ENCODE results near the gene COG5.
"Not testable (repeated sequence)": the region's sequence is repeated elsewhere in the genome, so short reads cannot be mapped to it uniquely, and the experiment has no call there.

The COG5 gene

DNA sequence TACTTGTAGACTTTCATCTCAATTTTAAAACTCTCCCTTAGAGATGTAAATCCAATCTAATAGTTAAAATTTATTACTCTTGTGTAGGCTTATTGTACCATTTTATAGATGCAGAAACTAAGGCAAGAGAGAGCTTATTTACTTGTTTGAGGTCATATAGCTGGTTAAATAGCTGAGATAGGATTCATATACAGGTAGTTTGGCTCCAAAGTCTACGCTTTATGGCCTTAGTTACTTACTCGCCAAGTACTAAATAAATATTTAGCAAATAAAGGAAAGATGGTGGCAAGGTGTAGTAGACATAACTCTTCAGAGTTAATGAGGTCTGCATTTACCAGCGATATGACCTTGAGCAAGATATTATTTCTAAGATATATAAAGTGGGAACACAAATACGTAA, 308.1 kb downstream of the COG5 start:
- DNase-seq, result no peak

DNA sequence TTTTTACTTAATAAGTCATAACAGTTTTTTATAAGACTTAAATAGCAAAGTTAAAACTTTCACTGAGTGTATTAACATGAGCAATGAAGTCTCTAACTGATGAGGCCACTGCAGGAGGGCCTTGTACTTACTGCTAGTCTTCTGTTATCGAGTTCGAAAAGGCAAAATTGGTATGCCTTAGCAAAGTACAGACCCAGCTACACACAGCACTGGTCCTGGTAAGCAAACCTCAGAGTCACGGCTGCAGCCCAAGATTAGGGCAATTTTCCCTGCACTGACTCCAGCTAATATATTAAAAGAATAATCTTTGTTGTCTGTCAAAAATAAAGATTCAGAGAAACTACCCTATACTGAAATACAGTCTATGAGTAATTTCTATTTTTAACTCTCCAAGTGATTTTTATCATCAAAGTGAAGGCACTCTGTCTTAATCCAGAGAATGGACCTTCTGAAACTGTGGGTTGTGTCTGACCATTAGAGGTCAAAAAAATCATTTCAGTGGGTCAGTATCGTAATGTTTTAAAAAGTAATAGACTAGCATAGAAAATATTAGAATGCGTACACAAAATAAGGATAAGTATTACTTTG, 309.2 kb downstream of the COG5 start:
- no peak for DNase-seq

DNA sequence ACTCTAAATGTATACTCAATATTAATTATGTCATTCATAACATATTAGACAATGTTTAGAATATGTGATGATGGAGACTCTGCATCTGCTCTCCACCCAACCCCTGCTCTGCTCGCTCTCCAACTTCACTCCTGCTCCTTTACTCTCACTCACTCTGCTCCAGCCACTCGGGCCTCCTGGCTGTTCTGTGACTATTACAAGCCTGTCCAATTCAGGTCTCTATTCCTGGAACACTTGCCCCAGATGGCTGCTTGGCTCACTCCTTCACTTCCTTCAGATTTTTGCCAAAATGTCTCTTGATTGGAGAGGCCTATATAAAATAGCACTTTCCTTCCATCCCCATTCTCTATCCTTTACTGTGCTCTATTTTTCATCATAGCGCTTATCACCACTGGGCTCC, 310.1 kb downstream of the COG5 start:
- DNase-seq, result no peak

DNA sequence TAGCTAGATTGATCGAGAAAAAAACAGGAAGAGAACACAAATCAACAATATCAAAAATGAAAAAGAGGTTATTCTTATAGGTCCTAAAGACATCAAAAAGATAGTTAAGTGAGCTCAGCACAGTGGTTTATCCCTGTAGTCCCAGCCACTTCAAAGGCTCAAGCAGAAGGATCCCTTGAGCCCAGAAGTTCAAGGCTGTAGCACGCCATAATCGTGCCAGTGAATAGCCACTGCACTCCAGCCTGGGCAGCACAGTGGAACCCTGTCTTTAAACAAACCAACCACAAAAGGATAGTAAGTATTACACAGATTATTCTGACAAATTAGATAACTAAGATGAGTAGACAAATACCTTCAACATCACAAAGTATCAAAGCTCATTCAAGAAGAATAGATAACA, 311.8 kb downstream of the COG5 start:
- DNase-seq, result no peak

DNA sequence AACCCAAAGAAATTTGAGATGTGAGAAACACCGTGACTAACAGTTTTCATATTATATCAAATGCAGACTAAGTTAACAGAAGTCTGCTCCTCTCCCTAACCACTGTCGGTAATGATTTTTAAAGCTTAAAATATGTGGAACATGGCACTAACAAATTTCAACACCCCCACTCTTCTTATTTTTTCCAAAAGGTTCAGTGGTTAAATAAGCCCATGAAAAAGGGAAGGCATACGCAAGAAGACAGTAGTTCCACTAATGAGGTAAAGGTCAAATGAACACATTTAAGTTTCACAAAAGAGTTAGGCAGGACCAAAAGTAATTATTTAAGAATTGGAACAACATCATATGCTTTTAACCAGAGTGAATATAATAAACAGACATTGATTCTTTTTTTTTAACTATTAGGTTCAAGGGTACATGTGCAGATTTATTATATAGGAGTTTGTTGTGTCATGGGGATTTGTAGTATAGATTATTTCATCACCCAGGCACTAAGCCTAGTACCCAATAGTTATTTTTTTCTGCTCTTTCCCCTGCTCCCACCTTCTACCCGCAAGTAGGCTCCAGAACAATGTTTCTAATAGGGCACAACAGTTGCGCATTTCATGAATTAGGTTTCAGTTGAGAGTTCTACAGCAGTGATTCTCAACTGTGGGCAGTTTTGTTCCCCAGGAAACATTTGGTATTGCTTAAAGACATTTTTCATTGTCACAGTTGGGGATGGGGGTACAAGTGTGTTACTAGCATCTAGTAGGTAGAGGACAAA, 315.0 kb downstream of the COG5 start:
- DNase-seq, result no peak

DNA sequence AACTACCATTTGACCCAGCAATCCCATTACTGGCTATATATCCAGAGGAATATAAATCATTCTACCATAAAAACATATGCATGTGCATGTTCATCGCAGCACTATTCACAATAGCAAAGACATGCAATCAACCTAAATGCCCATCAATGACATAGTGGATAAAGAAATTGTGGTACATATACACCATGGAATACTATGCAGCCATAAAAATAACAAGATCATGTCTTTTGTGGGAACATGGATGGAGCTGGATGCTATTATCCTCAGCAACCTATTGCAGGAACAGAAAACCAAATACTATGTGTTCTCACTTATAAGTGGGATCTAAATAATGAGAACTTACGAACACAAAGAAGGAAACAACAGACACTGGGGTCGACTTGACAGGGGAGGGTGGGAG, 316.9 kb downstream of the COG5 start:
- DNase-seq, result not testable (repeated sequence)

DNA sequence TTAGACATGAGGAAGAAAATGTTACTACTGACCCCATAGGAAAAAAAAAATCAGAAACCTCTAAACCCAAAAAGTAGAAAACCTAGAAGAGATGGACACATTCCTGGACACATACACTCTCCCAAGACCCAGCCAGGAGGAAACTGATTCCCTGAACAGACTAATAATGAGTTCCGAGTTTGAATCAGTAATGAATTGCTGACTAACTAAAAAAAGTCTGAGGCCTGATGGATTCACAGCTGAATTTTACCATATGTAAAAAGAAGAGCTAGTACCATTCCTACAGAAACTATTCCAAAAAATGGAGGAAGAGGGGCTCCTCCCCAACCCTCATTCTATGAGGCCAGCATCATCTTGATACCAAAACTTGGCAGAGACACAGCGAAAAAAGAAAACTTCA, 319.1 kb downstream of the COG5 start:
- no peak for DNase-seq

DNA sequence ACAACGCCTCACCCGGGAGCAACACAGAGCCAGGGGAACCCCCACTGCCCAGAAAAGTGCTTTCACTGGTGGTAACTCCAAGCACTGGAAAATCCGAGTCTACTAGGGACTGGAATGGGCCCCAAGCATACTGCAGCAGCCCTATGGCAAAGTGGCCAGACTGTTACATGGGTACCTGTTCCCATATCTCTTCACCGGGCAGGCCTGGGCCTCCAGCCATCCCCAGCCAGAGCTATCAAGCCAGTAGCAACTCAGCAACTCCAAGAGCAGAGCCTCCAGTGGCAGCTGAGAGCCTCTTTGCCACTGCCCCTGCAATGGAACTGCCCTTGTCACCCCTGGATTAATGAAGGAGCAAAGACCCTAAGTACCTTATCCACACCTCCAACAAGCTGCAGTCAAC, 321.5 kb downstream of the COG5 start:
- no peak for DNase-seq

DNA sequence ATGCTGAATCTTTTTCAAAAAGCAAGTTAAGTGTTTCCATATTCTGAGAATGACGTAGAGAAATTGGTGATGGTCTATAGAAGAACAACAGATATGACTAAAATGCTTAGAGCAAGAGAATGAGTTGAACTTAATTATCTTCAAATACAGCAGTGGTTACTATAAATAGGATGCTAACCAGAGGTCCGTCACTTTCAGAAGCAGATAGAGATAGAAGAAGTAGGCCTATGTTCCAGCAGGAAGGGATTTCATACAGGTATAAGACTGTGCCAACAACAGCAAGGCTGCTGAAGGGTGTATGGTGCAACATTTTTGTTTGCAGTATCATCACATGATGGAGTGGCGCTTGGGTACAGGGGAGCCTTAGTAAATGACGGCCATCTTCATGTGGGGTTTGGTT, 326.3 kb downstream of the COG5 start:
- no peak for DNase-seq

DNA sequence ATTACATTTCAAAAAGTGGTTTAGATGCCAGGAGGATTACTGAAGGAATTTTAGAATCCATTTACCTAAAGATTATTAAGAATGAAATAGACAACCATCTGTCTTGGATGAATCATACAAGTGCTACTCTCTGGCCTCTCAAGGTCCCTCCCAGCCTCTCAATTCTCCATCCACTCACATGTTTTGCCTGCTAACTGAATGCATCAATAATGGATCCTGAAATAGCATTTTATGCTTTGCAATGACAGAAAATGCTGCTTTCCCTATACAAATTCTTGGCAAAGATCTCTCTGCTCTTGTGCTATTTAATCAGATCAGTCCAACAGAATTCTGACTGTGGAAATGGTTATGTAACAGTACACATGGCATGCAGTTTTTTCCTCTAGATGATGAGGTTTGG, 326.9 kb downstream of the COG5 start:
- DNase-seq, result no peak

DNA sequence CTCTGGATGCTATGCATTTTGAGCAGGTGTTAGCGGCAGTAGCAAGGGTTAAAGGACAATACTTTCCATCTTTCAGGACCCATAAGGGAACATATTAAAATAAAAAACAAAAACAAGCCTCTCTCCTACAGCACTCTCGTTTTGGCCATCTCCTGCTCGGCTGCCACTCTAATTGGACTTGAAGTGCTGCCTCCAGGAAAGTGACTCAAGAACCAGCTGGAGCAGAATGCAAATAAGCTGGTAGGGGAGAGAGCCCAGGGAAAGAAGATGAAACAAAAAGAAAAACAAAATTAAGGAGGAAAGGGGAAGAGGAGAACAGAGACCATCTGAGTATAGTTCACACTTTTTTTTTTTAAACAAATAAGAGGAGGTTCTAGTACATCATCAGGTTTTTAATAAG, 329.3 kb downstream of the COG5 start:
- no peak for DNase-seq

DNA sequence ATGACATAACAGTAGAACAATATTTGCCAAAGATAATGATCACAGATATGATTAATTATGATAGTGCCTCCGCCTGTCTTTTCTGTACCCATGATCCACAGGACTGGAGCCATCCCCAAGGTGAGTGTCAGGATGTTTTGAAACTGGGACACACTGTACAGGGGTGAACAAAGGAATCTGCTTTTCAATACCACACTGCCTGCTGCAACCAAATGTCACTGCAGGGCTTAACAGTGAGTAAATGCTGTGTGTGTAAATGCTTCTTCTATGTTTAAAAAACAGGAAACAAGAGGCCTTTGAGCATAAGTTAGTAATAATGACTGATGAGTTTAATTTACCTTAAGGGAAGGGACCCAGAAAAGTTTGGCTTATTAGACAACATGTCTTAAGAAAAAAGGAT, 329.7 kb downstream of the COG5 start:
- DNase-seq, result no peak

DNA sequence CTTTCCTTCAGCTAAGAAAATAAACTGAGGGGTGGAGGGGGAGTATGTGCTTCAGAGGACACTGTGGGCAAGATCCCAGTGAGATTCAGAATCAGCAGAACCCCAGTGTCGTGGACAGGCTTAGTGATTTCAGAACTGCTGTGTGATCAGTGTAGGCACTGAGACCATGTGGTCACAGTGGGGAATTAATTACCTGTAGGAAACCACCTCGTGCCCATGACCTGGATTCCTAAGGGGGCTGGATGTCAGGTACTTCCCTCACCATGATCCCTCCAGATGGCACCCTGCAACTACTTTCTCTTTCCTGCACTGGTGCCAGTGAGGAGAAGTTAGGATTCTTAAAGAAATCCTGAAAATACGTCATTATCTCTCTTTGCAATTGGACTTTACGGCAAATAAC, 330.5 kb downstream of the COG5 start:
- DNase-seq, result no peak

DNA sequence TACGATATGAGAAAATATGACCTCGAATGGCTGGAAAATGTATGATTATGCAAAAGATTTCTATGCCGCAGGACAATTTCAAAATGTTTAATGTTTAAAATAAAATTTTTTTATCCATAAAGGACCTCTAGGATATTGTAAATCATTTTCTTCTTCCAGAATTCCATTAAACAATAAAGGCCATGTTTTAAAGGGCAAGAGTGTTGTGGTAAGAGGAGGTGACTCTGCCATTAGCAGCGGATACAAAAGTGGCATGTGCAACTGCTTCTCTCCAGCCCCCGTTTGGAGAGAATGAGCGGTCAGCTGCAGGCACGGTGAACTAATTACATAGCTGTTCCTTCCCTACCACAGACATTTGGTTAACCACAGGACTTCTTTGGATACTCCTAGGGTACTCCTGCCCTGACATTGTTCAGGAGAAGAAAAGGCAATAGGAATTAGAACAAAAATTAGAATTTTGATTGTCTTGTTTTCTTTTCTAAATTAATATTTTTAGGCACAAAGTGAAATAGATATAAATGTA, 331.1 kb downstream of the COG5 start:
- no peak for DNase-seq

DNA sequence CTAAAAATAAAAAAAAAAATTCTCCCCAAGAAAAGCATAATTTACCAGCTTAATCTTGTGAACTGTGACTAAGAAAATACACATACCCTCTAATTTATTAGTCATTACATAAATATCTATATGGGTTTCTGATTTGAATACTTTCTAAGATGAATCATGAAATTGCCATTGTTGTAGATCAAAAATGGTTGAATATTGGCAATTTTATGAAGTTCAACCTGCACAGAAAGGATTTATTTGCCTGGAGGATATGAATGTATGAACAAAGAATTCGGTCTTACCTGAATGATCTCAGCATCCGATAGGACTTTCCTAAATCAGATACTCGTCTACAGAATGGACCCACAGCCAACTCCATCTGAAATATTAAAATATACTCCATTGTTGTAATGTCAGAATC, 333.4 kb downstream of the COG5 start:
- no peak for DNase-seq

DNA sequence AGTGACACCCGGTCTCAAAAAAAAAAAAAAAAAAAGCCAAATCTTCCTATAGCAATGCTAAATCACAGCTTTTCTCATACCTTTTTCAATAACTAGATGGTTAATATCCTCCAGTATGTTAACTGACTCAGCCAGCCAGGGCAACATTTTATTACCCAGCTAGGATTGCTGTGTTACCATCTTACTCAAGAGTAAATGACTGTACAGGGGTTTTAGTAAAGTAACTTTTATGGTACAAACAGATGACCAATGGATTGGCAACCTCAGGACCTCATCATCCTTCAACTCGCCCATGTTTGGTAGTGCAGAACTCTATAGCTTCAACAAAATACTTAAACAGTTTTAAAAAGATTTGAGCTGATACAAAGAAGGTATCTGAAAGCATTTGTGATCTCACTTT, 335.4 kb downstream of the COG5 start:
- no peak for DNase-seq

DNA sequence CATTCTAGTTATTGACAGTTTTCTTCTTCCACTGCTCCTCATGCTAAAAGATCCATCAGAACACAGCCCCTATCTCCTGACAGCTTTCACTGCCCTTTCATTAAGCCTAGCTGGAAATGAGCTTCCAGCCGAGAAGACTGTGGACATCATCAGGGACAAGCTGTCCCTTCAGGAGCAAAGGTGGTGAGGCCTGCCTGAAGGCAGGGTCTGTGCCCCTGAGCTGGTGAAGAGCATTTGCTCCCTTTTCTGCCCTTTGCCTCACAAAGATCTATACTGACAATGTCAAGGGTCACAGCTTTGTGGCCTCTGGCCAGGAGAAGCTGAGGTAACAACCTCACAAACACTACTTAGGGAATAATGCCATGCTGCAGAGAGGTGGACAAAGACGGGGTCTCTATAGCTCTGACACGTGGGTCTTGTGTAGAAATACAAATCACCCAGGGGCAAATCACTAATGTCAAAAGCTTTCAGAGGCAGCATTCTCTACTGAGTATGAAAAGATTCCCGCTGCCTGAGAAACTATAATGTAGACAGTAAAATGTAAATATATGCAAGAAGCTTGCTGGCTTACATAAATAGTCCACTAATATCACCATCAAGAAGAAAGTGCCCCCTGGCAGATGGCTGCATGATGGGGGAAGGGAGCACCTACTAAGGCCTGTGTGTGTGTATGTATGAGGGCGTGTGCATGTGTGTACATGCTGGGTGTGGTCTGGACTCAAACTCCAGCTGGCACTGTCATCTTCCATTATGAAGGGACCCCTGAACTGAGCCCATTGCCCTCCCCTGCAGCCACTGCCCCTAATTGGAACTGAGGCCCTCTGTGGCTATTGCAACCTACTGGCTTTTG, 339.1 kb downstream of the COG5 start:
- no peak for DNase-seq

DNA sequence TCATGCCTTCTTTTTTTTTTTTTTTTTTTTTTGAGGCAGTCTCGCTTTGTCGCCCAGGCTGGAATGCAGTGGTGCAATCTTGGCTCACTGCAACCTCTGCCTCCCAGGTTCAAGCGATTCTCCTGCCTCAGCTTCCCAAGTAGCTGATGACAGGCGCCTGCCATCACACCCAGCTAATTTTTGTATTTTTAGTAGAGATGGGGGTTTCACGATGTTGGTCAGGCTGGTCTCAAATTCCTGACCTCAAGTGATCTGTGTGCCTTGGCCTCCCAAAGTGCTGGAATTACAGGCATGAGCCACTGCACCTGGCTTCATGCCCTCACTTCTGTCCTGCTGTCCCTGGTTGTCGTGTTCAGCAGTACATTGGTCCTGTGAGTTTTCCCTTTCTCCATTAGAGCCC, 342.9 kb downstream of the COG5 start:
- not testable (repeated sequence) for DNase-seq

DNA sequence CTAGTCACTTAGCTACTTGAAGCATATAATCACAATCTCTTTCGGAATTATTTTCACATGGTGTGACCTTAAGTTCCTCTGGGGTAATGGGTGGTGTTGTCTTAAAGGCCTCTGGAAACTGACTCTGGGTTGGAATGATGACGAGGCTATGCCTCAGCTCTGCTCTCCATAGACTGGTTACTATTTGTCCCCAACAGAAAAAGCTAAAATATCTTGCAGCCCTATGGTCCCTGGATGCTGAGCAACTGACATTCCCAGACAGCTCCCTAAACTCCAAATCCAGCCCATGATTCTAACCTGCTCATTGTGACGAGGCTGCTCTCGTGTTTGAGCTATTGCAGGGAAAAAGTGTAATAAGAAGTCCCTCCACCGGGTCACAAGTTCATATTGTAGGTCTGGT, 343.4 kb downstream of the COG5 start:
- no peak for DNase-seq

DNA sequence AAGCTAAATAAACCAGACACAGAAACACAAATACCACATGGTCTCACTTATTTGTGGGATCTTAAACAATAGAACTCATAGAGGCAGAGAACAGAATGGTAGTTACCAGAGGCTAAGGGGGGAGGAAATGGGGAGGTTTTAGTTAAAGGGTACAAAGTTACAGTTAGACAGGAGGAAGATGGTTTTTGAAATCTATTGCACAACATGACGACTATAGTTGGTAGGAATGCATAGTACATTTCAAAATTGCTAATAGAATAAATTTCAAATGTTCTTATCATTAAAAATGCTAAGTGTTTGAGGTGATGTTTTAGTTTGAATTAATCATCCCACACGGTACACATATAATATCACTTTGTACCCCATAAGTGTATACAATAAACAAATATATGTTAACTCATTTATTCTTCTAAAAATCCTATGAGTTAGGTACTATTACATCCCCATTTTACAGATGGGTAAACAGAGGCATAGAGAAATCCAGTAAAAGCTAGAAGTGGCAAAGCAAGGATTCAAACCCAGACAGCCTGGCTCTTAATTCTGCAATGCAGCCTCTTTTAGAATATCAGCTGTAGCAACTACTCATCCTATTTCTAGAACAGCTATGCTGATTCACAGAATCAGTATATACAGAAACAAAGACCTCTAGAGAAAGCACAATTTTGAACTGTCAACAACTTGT, 344.0 kb downstream of the COG5 start:
- DNase-seq, result no peak

DNA sequence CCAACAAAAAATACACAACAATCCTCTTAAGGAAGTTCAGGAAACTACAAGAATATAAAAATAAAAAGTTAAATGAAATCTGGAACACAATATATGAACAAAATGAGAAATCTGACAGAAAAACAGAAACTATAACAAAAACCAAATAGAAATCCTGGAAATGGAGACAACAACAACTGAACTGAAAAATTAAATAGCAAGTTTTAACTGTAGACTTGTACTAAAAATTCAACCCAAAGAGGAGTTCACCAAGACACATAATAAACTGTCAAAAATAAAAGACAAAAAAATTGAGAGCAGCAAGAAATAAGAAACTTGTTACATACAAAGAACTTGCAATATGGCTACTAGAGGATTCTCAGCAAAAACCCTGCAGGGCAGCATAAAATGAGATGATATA, 349.8 kb downstream of the COG5 start:
- no peak for DNase-seq

DNA sequence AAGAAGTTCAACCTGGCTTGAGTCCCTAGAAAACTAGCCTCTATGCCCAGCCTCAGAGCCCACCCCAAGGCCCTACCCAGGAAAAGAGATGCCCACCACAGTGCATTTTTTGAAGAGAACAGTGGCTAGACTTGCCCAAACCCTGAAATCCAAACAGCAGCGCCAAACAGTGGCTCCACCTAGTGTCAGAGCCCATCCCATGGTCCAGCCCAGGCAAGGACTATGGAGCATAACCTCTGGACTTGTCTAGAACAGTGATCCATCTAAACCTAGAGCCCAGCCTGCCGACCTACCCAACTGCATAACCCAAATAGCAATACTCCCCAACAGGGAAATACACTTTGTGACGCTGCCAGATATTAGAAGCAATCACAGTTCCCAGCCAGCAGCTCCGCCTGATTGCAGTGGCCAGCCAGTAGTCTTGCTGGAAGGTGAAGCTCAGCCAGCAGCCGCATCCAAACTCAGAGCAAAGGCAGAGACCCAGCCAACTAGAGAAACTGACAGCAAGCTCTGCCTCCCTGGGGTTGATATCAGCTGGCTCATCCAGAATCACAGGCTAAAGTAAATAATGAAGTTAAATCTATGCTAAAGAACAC, 350.4 kb downstream of the COG5 start:
- no peak for DNase-seq

DNA sequence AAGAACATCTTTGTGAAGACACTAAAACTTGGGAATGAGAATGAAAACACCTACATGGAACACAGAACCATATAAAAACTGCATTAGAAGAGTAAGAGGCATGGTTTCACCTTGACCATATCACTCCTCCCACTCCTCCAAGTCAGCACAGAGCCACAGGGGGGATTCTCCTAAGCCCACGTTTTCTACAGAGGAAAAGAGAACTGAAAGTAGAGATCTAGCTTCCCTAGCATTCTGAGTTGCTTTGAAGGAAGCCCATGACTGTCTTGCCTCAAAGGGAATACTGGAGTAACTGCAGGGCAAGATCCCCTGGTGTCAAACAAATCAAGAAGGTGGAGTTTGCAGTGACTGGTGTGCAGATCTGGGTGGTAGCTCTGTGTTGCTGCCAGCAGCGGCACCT, 351.0 kb downstream of the COG5 start:
- DNase-seq, result no peak

Measured in activated CD4-positive, alpha-beta T cell treated with anti-CD3 and anti-CD28 coated beads for 1 hour (primary cell).